GM12875 (cell line): ENCODE results near the gene TRIM47.
"Not testable (repeated sequence)": the region's sequence is repeated elsewhere in the genome, so short reads cannot be mapped to it uniquely, and the experiment has no call there.

ENCODE experiments used
- H3K4me3 ChIP-seq: one replicate; pipeline ENCODE4 v1.5.1; 2011; ENCODE audit warnings: low read depth, low read length, control low read depth
- TF ChIP-seq, protein P1 (sequence below): IDR thresholded peaks from 2 replicates; pipeline ENCODE4 v1.5.1; 2011; ENCODE audit warnings: low read depth, mild to moderate bottlenecking, control low read depth, inconsistent platforms, low read length, moderate library complexity, borderline replicate concordance; ENCODE audit not compliant: insufficient read depth

The TRIM47 gene

DNA sequence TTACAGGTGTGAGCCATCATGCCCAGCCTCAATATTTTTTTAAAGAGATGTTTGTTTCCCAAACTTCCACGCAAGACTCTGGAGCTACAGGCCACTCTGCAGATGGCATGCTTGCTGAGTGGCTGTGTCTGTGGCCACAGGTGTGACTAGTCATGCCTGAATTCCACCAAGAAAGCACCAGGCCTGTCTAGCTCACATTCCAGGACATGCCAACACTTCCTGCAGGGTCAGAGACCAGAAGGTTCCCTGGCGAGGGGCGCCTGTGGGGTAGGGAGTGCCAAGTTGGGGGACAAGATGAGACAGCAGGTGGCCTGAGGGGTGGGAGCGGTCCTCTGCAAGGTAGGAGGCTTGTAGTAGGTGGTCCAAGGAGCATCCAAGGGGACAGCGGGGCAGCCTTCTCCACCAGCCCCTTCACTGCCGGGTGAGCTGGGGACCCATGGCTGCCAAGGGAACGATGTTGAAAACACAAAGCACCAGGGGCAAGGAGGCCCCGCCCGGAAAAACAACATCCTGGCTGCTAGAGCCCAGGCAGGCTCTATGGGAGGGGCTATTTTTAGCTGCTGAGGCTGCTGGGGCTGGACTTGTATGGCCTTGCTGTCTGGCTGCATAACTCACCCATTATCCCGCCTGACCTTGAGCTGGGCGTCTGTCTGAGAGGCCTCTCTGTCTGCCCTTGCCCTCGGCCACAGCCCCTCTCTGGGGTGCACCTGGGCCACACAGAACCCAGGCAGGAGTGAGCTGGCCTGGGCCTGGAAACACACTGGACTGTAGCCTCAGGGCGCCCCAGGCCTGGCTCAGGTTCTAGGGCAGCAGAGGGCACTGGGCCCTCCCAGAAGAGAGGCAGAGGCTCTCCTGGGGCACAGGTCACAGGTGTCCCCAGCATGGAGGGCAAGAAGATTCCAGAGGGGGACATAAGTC is 5.7 kb downstream of the TRIM47 start:
- no peak overlapping the region for H3K4me3 ChIP-seq
- TF ChIP-seq, protein P1, sequence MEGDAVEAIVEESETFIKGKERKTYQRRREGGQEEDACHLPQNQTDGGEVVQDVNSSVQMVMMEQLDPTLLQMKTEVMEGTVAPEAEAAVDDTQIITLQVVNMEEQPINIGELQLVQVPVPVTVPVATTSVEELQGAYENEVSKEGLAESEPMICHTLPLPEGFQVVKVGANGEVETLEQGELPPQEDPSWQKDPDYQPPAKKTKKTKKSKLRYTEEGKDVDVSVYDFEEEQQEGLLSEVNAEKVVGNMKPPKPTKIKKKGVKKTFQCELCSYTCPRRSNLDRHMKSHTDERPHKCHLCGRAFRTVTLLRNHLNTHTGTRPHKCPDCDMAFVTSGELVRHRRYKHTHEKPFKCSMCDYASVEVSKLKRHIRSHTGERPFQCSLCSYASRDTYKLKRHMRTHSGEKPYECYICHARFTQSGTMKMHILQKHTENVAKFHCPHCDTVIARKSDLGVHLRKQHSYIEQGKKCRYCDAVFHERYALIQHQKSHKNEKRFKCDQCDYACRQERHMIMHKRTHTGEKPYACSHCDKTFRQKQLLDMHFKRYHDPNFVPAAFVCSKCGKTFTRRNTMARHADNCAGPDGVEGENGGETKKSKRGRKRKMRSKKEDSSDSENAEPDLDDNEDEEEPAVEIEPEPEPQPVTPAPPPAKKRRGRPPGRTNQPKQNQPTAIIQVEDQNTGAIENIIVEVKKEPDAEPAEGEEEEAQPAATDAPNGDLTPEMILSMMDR, result no peak

- not testable (repeated sequence) for H3K4me3 ChIP-seq
Measured at GRCh38 chr17:75870228-75870627, 8.2 kb downstream of the TRIM47 start.

DNA sequence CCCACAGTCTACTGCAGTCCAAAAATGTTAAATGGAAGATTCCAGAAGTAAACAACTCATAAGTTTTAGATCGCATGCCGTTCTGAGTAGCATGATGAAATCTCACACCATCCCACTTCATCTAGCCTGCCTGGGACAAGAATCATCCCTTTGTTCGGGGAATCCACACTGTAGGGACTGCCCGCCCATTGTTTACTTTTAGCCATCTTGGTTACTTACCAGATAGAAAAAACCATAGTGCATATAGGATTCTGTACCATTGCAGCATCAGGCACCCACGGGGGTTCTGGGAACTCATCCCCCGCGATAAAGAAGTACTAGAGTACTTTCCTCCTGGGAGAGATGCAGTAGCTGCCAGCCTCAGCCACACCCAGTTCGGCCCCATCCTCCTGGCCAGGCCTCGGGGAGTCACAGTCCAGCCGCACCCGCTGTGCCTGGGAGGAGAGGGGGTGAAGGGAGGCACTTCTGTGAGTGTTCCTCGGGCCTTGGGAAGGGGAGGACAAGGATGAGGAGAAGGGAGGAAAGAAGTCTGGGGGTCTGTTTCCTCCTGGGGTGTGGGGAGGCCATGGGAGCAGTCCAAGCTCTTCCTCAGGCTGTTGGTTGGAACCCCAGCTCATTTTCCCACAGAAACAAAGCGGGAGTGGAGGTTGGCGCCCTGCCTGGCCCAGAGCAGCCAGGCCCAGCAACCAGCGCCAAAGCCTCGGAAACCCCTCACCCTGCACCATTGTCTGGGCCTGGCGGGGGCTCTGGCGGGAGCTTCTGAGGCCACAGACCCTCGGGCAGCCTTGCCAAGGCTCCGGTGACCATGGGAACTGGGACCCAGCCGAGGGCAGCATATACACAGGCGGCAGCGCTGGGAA is 8.9 kb downstream of the TRIM47 start:
- TF ChIP-seq, protein P1, result no peak
- no peak overlapping the region for H3K4me3 ChIP-seq

DNA sequence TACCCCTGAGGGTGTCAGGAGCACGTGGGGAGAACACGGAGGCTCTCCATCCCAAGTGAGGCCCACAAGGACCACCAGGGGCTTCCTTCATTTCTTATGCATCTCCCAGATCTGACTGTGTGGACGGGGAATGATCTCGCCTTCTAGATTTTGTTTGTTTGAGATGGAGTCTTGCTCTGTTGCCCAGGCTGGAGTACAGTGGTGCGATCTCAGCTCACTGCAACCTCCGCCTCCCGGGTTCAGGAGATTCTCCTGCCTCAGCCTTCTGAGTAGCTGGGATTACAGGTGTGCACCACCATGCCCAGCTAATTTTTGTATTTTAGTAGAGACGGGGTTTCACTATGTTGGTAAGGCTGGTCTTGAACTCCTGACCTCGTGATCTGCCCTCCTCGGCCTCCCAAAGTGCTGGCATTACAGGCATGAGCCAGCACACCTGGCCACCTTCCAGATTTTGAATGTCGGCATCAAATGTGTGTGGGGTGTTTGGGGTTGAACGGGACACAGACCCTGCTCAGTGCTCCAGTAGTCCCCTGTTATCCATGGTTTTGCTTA is 9.6 kb downstream of the TRIM47 start:
- not testable (repeated sequence) for H3K4me3 ChIP-seq

DNA sequence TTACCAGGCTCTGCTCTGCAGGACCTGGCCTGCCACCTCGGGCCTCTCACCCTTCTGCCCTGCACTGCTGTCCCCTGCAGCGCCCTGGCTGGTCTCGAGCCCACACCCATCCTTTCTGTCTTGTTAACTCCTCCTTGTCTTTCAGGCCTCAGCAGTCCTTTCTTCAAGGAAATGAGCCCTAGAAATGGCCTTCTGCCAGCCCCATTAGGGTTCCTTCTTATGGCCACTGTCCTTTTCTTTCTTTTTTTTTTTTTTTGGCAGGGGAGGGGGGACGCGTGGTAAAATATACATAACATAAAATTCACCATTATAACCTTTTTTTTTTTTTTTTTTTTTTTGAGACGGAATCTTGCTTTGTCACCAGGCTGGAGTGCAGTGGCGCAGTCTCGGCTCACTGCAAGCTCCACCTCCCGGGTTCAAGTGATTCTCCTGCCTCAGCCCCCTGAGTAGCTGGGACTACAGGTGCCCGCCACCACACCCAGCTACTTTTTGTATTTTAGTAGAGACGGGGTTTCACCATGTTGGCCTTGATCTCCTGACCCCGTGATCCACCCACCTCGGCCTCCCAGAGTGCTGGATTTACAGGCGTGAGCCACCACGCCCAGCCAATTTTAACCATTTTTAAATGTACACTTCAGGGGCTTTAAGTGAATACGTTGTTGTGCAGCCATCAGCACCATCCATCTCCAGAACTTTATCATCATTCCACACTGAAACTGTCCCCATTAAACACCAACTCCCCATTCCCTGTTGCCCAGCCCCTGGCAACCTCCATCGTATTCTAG is 12.8 kb downstream of the TRIM47 start:
- H3K4me3 ChIP-seq, result not testable (repeated sequence)

DNA sequence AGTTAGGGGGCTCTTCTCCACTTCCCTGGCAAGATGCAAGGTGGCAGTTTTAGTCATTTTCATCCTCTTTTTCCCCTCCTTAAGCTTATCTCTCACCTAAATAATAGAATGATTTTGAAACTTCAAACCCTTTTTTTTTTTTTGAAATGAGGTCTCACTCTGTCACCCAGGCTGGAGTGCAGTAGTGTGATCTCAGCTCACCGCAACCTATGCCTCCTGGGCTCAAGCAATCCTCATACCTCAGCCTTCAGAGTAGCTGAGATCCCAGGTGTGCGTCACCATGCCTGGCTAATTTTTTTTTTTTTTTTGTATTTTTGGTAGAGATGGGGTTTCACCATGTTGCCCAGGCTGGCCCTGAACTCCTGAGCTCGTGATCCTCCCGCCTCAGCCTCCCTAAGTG is 13.5 kb downstream of the TRIM47 start:
- not testable (repeated sequence) for H3K4me3 ChIP-seq

- no peak overlapping the region for H3K4me3 ChIP-seq
- TF ChIP-seq, protein P1, result no peak
Measured at GRCh38 chr17:75864448-75864871, 13.9 kb downstream of the TRIM47 start.

DNA sequence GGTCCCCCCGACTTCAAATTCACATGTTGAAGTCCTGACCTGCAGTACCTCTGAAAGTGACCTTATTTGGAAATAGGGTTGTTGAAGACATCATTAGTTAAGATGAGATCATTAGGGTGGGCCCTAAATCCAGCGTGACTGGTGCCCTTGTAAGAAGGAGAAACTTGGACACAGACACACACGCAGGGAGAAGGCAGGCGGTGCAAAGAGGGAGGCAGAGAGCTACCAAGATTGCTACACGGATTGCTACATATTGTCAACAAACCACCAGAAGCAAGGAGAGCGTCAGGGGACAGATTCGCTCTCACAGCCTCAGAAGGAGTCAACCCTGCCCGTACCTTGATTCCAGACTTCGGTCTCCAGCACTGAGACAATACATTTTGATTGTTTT is 16.5 kb downstream of the TRIM47 start:
- TF ChIP-seq, protein P1, result no peak
- H3K4me3 ChIP-seq, result no peak overlapping the region

GRCh38 chr17:75859358-75859757 is 19.0 kb downstream of the TRIM47 start:
- H3K4me3 ChIP-seq, result not testable (repeated sequence)
